Activated T-cell treated with anti-CD3 and anti-CD28 coated beads, Interleukin-2, amount 50 U/mL, for 72 hours (primary cell): Measurements from ENCODE around the gene FGL2. TPM values are rescaled to one million over a fixed set of nuclear protein-coding genes. Genes with fewer than 3 reads are reported as not detected.
"Not testable (repeated sequence)": the region's sequence is repeated elsewhere in the genome, so short reads cannot be mapped to it uniquely, and the experiment has no call there.

Source experiments
- ATAC-seq, 2 donors: fragments of 150-1000 bp; cut with Tn5 transposase; replicated peaks in 1 of 2; 2 replicates each; pipeline ENCODE4 v1.10.0; 2021; ENCODE audit warnings: moderate library complexity in 2 of 2, mild to moderate bottlenecking in 1 of 2
- DNase-seq, 2 donors: peaks; one replicate each; pipeline ENCODE4 v3.0.0; 2021 to 2022; ENCODE audit warnings: mixed read lengths in 1 of 2
- H3K27ac Mint-ChIP-seq: one replicate; pipeline ENCODE4 v1.8.0; 2022; ENCODE audit warnings: mild to moderate bottlenecking, moderate library complexity, mixed read lengths
- H3K27me3 Mint-ChIP-seq: one replicate; pipeline ENCODE4 v1.8.0; 2022; ENCODE audit warnings: low read depth, mixed read lengths
- H3K36me3 Mint-ChIP-seq, 2 donors: one replicate each; pipeline ENCODE4 v1.8.0; 2022; ENCODE audit warnings: mixed read lengths in 2 of 2, mild to moderate bottlenecking in 1 of 2; ENCODE audit not compliant: insufficient read depth in 2 of 2
- H3K4me1 Mint-ChIP-seq: one replicate; pipeline ENCODE4 v1.8.0; 2022; ENCODE audit warnings: low read depth, mixed read lengths
- H3K4me3 Mint-ChIP-seq, 2 donors: one replicate each; pipeline ENCODE4 v1.8.0; 2022; ENCODE audit warnings: mild to moderate bottlenecking in 2 of 2, mixed read lengths in 2 of 2, moderate library complexity in 2 of 2
- H3K9me3 Mint-ChIP-seq, 2 donors: one replicate each; pipeline ENCODE4 v1.8.0; 2022; ENCODE audit warnings: mixed read lengths in 2 of 2
- total RNA-seq, 2 donors: library from RNA; stranded (reverse); gene quantifications; one replicate each; pipeline ENCODE4 v1.2.3, GENCODE V29; 2022

FGL2 gene
- total RNA-seq, 2 donors from 2014 or later, result 0.38 to 0.93 TPM

- H3K27me3 Mint-ChIP-seq, result no peaks in the 10 kb centered on the region
- no peak overlapping the region for H3K27ac Mint-ChIP-seq
- peaks cover 38% of the 10 kb centered on the region for H3K4me1 Mint-ChIP-seq
- no peak for DNase-seq
- no peaks in the 10 kb centered on the region for H3K36me3 Mint-ChIP-seq
- no peak overlapping the region for H3K4me3 Mint-ChIP-seq
- H3K9me3 Mint-ChIP-seq, result no peaks in the 10 kb centered on the region
- ATAC-seq, result no peak
These were observed 2.5 kb downstream of the FGL2 start for GRCh38 chr7:77197141-77197540.

- H3K27me3 Mint-ChIP-seq, result no peaks in the 10 kb centered on the region
- H3K9me3 Mint-ChIP-seq, result peaks cover 0 to 2% of the 10 kb centered on the region in 2 donors
- no peaks in the 10 kb centered on the region for H3K36me3 Mint-ChIP-seq
- no peak overlapping the region for H3K27ac Mint-ChIP-seq
- H3K4me3 Mint-ChIP-seq, result no peak overlapping the region
- no peak for ATAC-seq
- H3K4me1 Mint-ChIP-seq, result peaks cover 15% of the 10 kb centered on the region
- DNase-seq, result no peak
These were observed 10.7 kb downstream of the FGL2 start for GRCh38 chr7:77188731-77189437.

GRCh38 chr7:77185866-77186265, 13.8 kb downstream of the FGL2 start:
- Mint-ChIP-seq H3K36me3 (peaks cover 0 to under 1% of the 10 kb centered on the region in 2 donors), H3K27ac (no peak overlapping the region), H3K9me3 (peaks cover 4 to 6% of the 10 kb centered on the region in 2 donors), H3K4me1 (no peaks in the 10 kb centered on the region), H3K4me3 (no peak overlapping the region), H3K27me3 (peaks cover 5% of the 10 kb centered on the region)
- no peak for ATAC-seq
- no peak for DNase-seq

GRCh38 chr7:77184990-77185389, 14.6 kb downstream of the FGL2 start:
- Mint-ChIP-seq H3K9me3 (peaks cover 4 to 6% of the 10 kb centered on the region in 2 donors), H3K27me3 (peaks cover 5% of the 10 kb centered on the region), H3K36me3 (peaks cover 0 to 2% of the 10 kb centered on the region in 2 donors), H3K4me1 (no peaks in the 10 kb centered on the region), H3K27ac (no peak overlapping the region), H3K4me3 (no peak overlapping the region)
- DNase-seq (no peak), ATAC-seq (no peak)

- no peak overlapping the region for H3K4me3 Mint-ChIP-seq
- peaks cover 5% of the 10 kb centered on the region for H3K27me3 Mint-ChIP-seq
- H3K27ac Mint-ChIP-seq, result no peak overlapping the region
- H3K9me3 Mint-ChIP-seq, result peaks cover 4 to 6% of the 10 kb centered on the region in 2 donors
- no peak for DNase-seq
- peaks cover 0 to 2% of the 10 kb centered on the region in 2 donors for H3K36me3 Mint-ChIP-seq
- no peaks in the 10 kb centered on the region for H3K4me1 Mint-ChIP-seq
- no peak for ATAC-seq
These were observed 15.2 kb downstream of the FGL2 start for GRCh38 chr7:77184463-77184862.

GRCh38 chr7:77182261-77182660, 17.4 kb downstream of the FGL2 start:
- H3K4me3 Mint-ChIP-seq, result no peak overlapping the region
- no peak for ATAC-seq
- DNase-seq, result no peak
- peaks cover 0 to 2% of the 10 kb centered on the region in 2 donors for H3K36me3 Mint-ChIP-seq
- peaks cover 5% of the 10 kb centered on the region for H3K27me3 Mint-ChIP-seq
- no peaks in the 10 kb centered on the region for H3K4me1 Mint-ChIP-seq
- H3K9me3 Mint-ChIP-seq, result peaks cover 4 to 6% of the 10 kb centered on the region in 2 donors
- no peak overlapping the region for H3K27ac Mint-ChIP-seq

GRCh38 chr7:77181734-77182133, 17.9 kb downstream of the FGL2 start:
- Mint-ChIP-seq H3K36me3 (peaks cover 0 to 2% of the 10 kb centered on the region in 2 donors), H3K4me1 (no peaks in the 10 kb centered on the region), H3K27me3 (peaks cover 5% of the 10 kb centered on the region), H3K9me3 (peaks cover 4 to 6% of the 10 kb centered on the region in 2 donors), H3K27ac (no peak overlapping the region), H3K4me3 (no peak overlapping the region)
- no peak for DNase-seq
- no peak for ATAC-seq

GRCh38 chr7:77181015-77181595, 18.5 kb downstream of the FGL2 start:
- peaks cover 5% of the 10 kb centered on the region for H3K27me3 Mint-ChIP-seq
- DNase-seq (no peak), ATAC-seq (no peak)
- peaks cover 4 to 5% of the 10 kb centered on the region in 2 donors for H3K9me3 Mint-ChIP-seq
- no peak overlapping the region for H3K4me3 Mint-ChIP-seq
- no peaks in the 10 kb centered on the region for H3K4me1 Mint-ChIP-seq
- H3K27ac Mint-ChIP-seq, result no peak overlapping the region
- peaks cover 0 to 2% of the 10 kb centered on the region in 2 donors for H3K36me3 Mint-ChIP-seq

GRCh38 chr7:77178024-77178423, 21.6 kb downstream of the FGL2 start:
- H3K36me3 Mint-ChIP-seq, H3K27ac Mint-ChIP-seq, H3K27me3 Mint-ChIP-seq, DNase-seq, H3K4me3 Mint-ChIP-seq, H3K4me1 Mint-ChIP-seq, ATAC-seq, H3K9me3 Mint-ChIP-seq: not testable (repeated sequence)

GRCh38 chr7:77177321-77177904, 22.2 kb downstream of the FGL2 start:
- ATAC-seq, H3K36me3 Mint-ChIP-seq, DNase-seq, H3K4me3 Mint-ChIP-seq, H3K27ac Mint-ChIP-seq, H3K4me1 Mint-ChIP-seq, H3K9me3 Mint-ChIP-seq, H3K27me3 Mint-ChIP-seq: not testable (repeated sequence)

GRCh38 chr7:77175274-77175800, 24.3 kb downstream of the FGL2 start:
- ATAC-seq, DNase-seq, H3K4me1 Mint-ChIP-seq, H3K27me3 Mint-ChIP-seq, H3K4me3 Mint-ChIP-seq, H3K9me3 Mint-ChIP-seq, H3K36me3 Mint-ChIP-seq, H3K27ac Mint-ChIP-seq: not testable (repeated sequence)

- not testable (repeated sequence) for DNase-seq, ATAC-seq, H3K36me3 Mint-ChIP-seq, H3K4me3 Mint-ChIP-seq, H3K4me1 Mint-ChIP-seq, H3K27me3 Mint-ChIP-seq, H3K27ac Mint-ChIP-seq, H3K9me3 Mint-ChIP-seq
These were observed 25.2 kb downstream of the FGL2 start for GRCh38 chr7:77174418-77174817.

GRCh38 chr7:77172437-77173172, 27.0 kb downstream of the FGL2 start:
- not testable (repeated sequence) for H3K9me3 Mint-ChIP-seq, H3K4me1 Mint-ChIP-seq, DNase-seq, H3K27ac Mint-ChIP-seq, H3K27me3 Mint-ChIP-seq, ATAC-seq, H3K4me3 Mint-ChIP-seq, H3K36me3 Mint-ChIP-seq
